ENCODE data around the gene DALRD3. TPM values are rescaled to one million over a fixed set of nuclear protein-coding genes. Genes with fewer than 3 reads are reported as not detected.

Gene DALRD3
- total RNA-seq, 6 experiments from 2014 or later: 7.5 to 17.0 (median 8.1) TPM

DNA sequence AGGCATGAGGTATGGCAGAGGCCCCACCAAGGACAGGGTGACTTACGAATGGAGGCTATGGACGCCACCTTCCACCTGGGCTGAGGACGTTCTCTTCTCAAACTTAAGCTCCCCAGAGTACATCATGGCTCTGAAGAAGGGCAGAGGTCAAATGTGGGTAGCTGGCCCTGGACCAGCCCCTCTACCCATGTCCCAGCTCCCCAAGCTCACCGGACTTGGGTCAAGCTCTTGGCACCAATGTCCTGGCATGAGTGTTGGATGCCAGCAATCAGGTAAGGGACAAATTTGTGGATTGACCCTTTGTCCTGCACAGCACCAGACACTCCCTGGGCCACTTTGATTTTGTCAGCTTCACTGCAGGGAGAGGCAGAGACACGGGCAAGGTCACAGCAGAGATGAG, 6.1 kb upstream of the DALRD3 start:
- Histone ChIP-seq H3K9me3 (no peaks in the 10 kb centered on the region), H3K36me3 (peaks cover 0 to 32% (median 14%) of the 10 kb centered on the region in 4 donors), H3K27me3 (no peaks in the 10 kb centered on the region), H3K4me3 (no peak overlapping the region), H3K4me1 (peaks cover 0 to 27% (median 13%) of the 10 kb centered on the region in 4 donors), H3K27ac (no peak overlapping the region)
- DNase-seq (no peak), ATAC-seq (no peak)
- WGBS (ENCODE audit: insufficient coverage, low coverage, low lambda C conversion rate, missing lambda C conversion rate): 85% methylated on average over 2 of the region's 5 CpGs
- no peak for TF ChIP-seq POLR2A (IDR thresholded peaks at IDR 0.05)
- TF ChIP-seq, protein P1, sequence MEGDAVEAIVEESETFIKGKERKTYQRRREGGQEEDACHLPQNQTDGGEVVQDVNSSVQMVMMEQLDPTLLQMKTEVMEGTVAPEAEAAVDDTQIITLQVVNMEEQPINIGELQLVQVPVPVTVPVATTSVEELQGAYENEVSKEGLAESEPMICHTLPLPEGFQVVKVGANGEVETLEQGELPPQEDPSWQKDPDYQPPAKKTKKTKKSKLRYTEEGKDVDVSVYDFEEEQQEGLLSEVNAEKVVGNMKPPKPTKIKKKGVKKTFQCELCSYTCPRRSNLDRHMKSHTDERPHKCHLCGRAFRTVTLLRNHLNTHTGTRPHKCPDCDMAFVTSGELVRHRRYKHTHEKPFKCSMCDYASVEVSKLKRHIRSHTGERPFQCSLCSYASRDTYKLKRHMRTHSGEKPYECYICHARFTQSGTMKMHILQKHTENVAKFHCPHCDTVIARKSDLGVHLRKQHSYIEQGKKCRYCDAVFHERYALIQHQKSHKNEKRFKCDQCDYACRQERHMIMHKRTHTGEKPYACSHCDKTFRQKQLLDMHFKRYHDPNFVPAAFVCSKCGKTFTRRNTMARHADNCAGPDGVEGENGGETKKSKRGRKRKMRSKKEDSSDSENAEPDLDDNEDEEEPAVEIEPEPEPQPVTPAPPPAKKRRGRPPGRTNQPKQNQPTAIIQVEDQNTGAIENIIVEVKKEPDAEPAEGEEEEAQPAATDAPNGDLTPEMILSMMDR (IDR thresholded peaks at IDR 0.05): no peak
- intact Hi-C loops (cut with DNase I): no loop called here

DNA sequence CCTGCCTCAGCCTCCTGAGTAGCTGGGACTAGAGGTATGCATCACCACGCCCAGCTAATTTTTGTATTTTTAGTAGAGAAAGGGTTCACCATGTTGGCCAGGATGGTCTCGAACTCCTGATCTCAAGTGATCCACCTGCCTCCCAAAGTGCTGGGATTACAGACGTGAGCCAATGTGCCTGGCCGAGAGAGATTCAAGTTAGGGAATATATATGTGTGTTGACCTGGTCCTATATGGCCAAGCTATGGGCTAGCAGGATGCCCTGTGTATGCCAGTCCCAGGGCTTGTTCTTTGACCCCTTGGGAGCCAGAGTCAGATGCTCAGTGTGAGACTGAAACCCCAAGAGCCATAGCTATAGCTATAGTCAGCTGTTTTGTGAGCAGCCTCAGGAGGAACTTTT, 5.4 kb upstream of the DALRD3 start:
- H3K4me3 ChIP-seq: no peak overlapping the region
- no peak for DNase-seq
- no peak for ATAC-seq
- no peaks in the 10 kb centered on the region for H3K9me3 ChIP-seq
- H3K27ac ChIP-seq: no peak overlapping the region
- no peak for TF ChIP-seq POLR2A (IDR thresholded peaks at IDR 0.05)
- TF ChIP-seq, protein P1 (IDR thresholded peaks at IDR 0.05): no peak
- H3K4me1 ChIP-seq: peaks cover 0 to 33% (median 14%) of the 10 kb centered on the region in 4 donors
- intact Hi-C loops (cut with DNase I): no loop called here
- 100% methylated on average over 1 of the region's 4 CpGs for WGBS (ENCODE audit: insufficient coverage, low coverage, low lambda C conversion rate, missing lambda C conversion rate)
- H3K36me3 ChIP-seq: peaks cover 0 to 32% (median 14%) of the 10 kb centered on the region in 4 donors
- H3K27me3 ChIP-seq: no peaks in the 10 kb centered on the region

DNA sequence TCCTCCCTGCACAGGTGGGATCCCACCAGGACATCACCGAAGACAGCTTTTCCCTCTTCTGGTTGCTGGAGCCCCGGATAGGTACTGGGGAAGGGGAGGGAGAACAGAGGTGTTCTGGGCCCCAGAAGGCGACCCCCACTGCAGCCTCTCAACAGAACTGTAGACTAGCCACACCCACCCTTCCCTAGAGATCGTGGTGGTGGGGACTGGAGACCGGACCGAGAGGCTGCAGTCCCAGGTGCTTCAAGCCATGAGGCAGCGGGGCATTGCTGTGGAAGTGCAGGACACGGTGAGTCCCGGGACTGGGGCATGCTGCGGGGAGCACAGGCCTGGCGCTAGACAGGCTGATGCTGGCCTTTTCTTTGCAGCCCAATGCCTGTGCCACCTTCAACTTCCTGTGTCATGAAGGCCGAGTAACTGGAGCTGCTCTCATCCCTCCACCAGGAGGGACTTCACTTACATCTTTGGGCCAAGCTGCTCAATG, 4.3 kb upstream of the DALRD3 start:
- Histone ChIP-seq H3K27me3 (no peaks in the 10 kb centered on the region), H3K9me3 (no peaks in the 10 kb centered on the region), H3K4me3 (peak overlapping the region; percentile 92 to 99 (median 97)), H3K27ac (peak overlapping the region; percentile 88 to 100 (median 99)), H3K4me1 (peaks cover 0 to 26% (median 11%) of the 10 kb centered on the region in 4 donors), H3K36me3 (peaks cover 0 to 32% (median 14%) of the 10 kb centered on the region in 4 donors)
- ATAC-seq (no peak), DNase-seq (peak in 2 of 3 donors; percentile 48 to 58)
- no peak for TF ChIP-seq POLR2A (IDR thresholded peaks at IDR 0.05)
- TF ChIP-seq, protein P1 (IDR thresholded peaks at IDR 0.05): no peak
- WGBS (ENCODE audit: insufficient coverage, low coverage, low lambda C conversion rate, missing lambda C conversion rate): 0% methylated on average over 3 of the region's 12 CpGs
- intact Hi-C loops (cut with DNase I): no loop called here

DNA sequence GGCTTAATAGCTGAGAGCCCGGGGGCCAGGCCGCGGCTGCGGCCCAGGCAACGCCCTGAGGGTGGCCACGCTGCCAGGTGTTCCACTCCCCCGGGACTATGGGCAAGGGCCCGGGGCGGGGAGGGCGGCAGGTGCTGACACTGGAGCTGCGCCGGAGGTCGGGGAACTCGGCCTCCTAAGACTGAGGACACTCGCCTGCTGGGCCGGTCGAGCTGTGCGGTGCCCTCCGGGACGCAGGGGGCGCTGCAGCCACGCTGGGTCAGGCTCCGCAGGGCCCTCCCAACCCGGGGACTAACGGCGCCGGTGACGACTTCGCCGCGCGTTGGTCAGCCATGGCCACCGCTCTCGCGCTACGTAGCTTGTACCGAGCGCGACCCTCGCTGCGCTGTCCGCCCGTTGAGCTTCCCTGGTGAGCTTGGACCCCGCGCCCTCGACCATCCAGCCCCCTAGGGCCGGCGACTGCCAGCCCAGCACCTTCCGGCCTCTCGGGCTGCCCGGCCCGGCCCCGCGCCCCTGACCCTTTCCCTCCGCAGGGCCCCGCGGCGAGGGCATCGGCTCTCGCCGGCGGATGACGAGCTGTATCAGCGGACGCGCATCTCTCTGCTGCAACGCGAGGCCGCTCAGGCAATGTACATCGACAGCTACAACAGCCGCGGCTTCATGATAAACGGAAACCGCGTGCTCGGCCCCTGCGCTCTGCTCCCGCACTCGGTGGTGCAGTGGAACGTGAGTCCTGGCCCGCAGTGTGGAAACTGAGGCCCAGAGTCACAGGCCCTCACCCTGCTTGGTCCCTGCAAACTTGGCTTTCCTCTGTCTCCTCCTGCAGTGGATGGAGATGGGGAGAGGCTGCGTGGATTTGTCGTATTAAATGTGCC, 3.7 kb upstream of the DALRD3 start, which contains the start of gene NDUFAF3:
Gene NDUFAF3 (plus strand): TSS at position 309 of the 875 bp plus-strand sequence. CDS start 24 bp downstream, at position 333.
- intact Hi-C loops (cut with DNase I): no loop called here
- Histone ChIP-seq H3K27me3 (no peaks in the 10 kb centered on the region), H3K4me3 (peak within 1 kb of the TSS; percentile 92 to 99 (median 97)), H3K9me3 (no peaks in the 10 kb centered on the region), H3K4me1 (peaks cover 0 to 31% (median 11%) of the 10 kb centered on the region in 4 donors), H3K36me3 (peaks cover 0 to 32% (median 14%) of the 10 kb centered on the region in 4 donors), H3K27ac (peak within 1 kb of the TSS; percentile 88 to 100 (median 99))
- TF ChIP-seq, protein P1 (IDR thresholded peaks at IDR 0.05): peak; percentile 98 to 100 (median 99)
- TF ChIP-seq POLR2A (IDR thresholded peaks at IDR 0.05): peak; percentile 71
- ATAC-seq (peak; percentile 74 to 87 (median 82)), DNase-seq (peak; percentile 92 to 95 (median 94))
- under 1% methylated on average over 34 of the region's 83 CpGs for WGBS (ENCODE audit: insufficient coverage, low coverage, low lambda C conversion rate, missing lambda C conversion rate)

Measured in right lobe of liver (tissue), 6 donors.